ENCODE results near the gene ANGPTL4.
"Not testable (repeated sequence)": the region's sequence is repeated elsewhere in the genome, so short reads cannot be mapped to it uniquely, and the experiment has no call there.

ANGPTL4 gene

GRCh38 chr19:8363803-8364771 is at the start of gene ANGPTL4:
TSS of gene ANGPTL4 (plus strand) at chr19:8364155. CDS start at chr19:8364322, 167 bp downstream.
- H3K9me3 ChIP-seq (ENCODE audit: insufficient read depth, low read length) = no peaks in the 10 kb centered on the region
- peak within 1 kb of the TSS; percentile 62 for H3K9ac ChIP-seq (ENCODE audit: insufficient read length, low read depth)
- no peak for DNase-seq (ENCODE audit: low read depth, low spot score)
- no peaks in the 10 kb centered on the region for H3K36me3 ChIP-seq (ENCODE audit: insufficient read depth, insufficient read length, low read length)
- H3K4me1 ChIP-seq (ENCODE audit: insufficient read depth, insufficient read length) = peaks cover 9% of the 10 kb centered on the region
- H3K4me3 ChIP-seq (ENCODE audit: insufficient read length, low read depth) = peak within 1 kb of the TSS; percentile 67
- no peak for TF ChIP-seq YY1 (IDR thresholded peaks at IDR 0.05; ENCODE audit: insufficient read depth, insufficient read length)
- no peak for TF ChIP-seq SUZ12 (IDR thresholded peaks at IDR 0.05; ENCODE audit: extremely low read depth, insufficient read depth, insufficient read length)
- no peak for TF ChIP-seq ZNF274 (IDR thresholded peaks at IDR 0.05; ENCODE audit: low read depth, low read length)
- peaks cover 52% of the 10 kb centered on the region for H3K27me3 ChIP-seq (ENCODE audit: insufficient read depth, insufficient read length)

DNA sequence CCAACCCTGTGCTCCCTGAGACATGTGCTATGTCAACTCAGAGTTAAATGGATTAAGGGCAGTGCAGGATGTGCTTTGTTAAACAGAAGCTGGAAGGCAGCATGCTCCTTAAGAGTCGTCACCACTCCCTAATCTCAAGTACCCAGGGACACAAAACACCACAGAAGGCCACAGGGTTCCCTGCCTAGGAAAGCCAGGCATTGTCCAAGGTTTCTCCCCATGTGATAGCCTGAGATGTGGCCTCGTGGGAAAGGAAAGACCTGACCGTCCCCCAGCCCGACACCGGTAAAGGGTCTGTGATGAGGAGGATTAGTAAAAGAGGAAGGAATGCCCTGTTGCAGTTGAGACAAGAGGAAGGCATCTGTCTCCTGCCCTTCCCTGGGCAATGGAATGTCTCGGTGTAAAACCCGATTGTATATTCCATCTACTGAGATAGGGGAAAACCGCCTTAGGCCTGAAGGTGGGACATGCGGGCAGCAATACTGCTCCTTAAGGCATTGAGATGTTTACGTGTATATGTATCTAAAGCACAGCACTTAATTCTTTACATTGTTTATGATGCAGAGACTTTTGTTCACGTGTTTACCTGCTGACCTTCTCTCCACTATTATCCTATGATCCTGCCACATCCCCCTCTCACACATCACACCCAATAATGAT is 48.8 kb upstream of the ANGPTL4 start:
- not testable (repeated sequence) for H3K4me3 ChIP-seq (ENCODE audit: insufficient read length, low read depth); H3K9me3 ChIP-seq (ENCODE audit: insufficient read depth, low read length); H3K9ac ChIP-seq (ENCODE audit: insufficient read length, low read depth); H3K27me3 ChIP-seq (ENCODE audit: insufficient read depth, insufficient read length); DNase-seq (ENCODE audit: low read depth, low spot score)
- Histone ChIP-seq H3K4me1 (ENCODE audit: insufficient read depth, insufficient read length) (peaks cover 11% of the 10 kb centered on the region), H3K36me3 (ENCODE audit: insufficient read depth, insufficient read length, low read length) (peaks cover 67% of the 10 kb centered on the region)

DNA sequence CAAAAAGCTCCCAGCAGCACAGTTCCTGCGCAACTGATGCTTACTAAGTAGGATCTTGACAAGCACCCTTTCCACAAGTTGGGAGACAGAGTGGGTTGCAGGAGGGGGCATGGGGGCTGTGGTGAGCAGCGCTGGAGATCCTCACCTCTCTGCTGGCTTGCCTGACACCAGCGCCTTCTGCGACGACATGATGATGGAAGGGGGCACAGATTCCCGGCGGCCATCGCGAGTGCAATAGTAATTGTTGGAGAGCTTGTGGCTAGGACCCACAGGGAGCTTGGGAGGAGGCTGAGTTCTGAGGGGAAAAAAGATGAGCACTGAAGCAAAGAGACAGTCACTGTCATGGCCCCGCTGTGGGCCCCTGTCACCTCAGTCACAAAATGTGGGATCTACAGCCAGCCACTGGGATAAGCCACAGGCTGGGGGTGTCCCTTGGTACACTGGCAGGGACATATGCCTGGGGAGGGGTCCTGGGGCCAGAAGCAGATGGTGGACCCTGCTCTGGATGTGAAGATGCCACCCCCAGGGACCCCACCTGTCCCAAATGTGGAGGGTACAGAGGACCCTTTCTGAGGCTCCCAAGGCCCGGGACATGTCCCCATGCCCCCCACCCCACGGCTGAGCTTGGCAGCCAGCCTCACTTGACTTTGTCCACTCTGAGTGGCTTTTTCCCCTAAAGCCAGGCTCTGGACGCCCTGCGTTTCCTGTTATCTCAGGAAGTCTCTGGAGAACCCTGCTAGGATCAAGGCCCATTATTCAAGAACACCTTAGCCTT is 47.4 kb upstream of the ANGPTL4 start:
- H3K27me3 ChIP-seq (ENCODE audit: insufficient read depth, insufficient read length) = no peaks in the 10 kb centered on the region
- peaks cover 53% of the 10 kb centered on the region for H3K36me3 ChIP-seq (ENCODE audit: insufficient read depth, insufficient read length, low read length)
- peak overlapping the region; percentile 54 for H3K9ac ChIP-seq (ENCODE audit: insufficient read length, low read depth)
- DNase-seq (ENCODE audit: low read depth, low spot score) = no peak
- no peak overlapping the region for H3K4me3 ChIP-seq (ENCODE audit: insufficient read length, low read depth)
- peaks cover 10% of the 10 kb centered on the region for H3K4me1 ChIP-seq (ENCODE audit: insufficient read depth, insufficient read length)
- no peaks in the 10 kb centered on the region for H3K9me3 ChIP-seq (ENCODE audit: insufficient read depth, low read length)
- TF ChIP-seq SUZ12 (IDR thresholded peaks at IDR 0.05; ENCODE audit: extremely low read depth, insufficient read depth, insufficient read length) (no peak), ZNF274 (IDR thresholded peaks at IDR 0.05; ENCODE audit: low read depth, low read length) (0 out of 2 replicates have a peak, but pooled peaks have one; percentile 23), YY1 (IDR thresholded peaks at IDR 0.05; ENCODE audit: insufficient read depth, insufficient read length) (no peak)

DNA sequence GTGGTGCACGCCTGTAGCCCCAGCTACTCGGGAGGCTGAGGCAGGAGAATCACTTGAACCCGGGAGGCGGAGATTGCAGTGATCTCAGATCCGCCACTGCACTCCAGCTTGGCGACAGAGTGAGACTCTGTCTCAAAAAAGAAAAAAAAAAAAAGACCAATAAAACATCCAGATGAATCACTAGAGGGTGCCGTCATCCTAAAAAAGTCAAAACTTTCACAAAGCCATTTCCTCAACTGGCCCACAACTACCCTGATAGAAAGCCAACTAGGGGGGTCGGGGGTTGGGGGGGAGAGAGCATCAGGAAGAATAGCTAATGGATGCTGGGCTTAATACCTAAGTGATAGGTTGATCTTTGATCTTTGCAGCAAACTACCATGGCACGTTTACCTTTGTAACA is 45.1 kb upstream of the ANGPTL4 start:
- not testable (repeated sequence) for H3K4me3 ChIP-seq (ENCODE audit: insufficient read length, low read depth); H3K9ac ChIP-seq (ENCODE audit: insufficient read length, low read depth); H3K4me1 ChIP-seq (ENCODE audit: insufficient read depth, insufficient read length); H3K9me3 ChIP-seq (ENCODE audit: insufficient read depth, low read length); H3K27me3 ChIP-seq (ENCODE audit: insufficient read depth, insufficient read length); DNase-seq (ENCODE audit: low read depth, low spot score)
- peaks cover 55% of the 10 kb centered on the region for H3K36me3 ChIP-seq (ENCODE audit: insufficient read depth, insufficient read length, low read length)

- Histone ChIP-seq H3K4me1 (ENCODE audit: insufficient read depth, insufficient read length) (peaks cover 11% of the 10 kb centered on the region), H3K36me3 (ENCODE audit: insufficient read depth, insufficient read length, low read length) (peaks cover 56% of the 10 kb centered on the region), H3K9me3 (ENCODE audit: insufficient read depth, low read length) (no peaks in the 10 kb centered on the region), H3K9ac (ENCODE audit: insufficient read length, low read depth) (peak overlapping the region; percentile 100), H3K4me3 (ENCODE audit: insufficient read length, low read depth) (peak overlapping the region; percentile 94), H3K27me3 (ENCODE audit: insufficient read depth, insufficient read length) (no peaks in the 10 kb centered on the region)
- TF ChIP-seq ZNF274 (IDR thresholded peaks at IDR 0.05; ENCODE audit: low read depth, low read length) (no peak), SUZ12 (IDR thresholded peaks at IDR 0.05; ENCODE audit: extremely low read depth, insufficient read depth, insufficient read length) (no peak)
- no peak for DNase-seq (ENCODE audit: low read depth, low spot score)
Observed at GRCh38 chr19:8319807-8320520, 44.0 kb upstream of the ANGPTL4 start.

DNA sequence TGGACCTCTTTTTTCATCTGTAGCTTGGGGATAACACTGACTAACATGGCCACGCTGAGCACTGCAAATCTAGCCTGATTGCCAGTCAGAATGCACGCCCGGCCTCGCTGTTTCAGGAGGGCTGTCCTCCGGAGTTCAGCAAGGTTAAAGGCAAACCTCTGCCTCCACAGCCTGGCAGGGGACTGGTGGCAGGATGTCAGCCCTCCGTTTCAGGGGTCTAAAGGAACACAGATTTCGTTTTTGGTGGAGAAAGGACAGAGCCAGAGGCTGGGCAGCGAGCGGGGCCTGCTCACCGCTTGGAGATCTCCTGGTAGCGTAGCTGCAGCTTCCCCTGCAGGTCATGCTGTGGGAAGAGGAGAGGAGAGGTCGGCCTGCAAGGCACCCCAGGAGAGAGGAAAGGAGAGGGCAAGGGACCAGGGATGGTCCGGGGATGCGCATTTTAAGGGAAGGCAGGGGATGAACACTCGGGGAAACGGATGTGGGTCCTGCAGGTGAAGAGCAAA is 43.3 kb upstream of the ANGPTL4 start:
- no peaks in the 10 kb centered on the region for H3K9me3 ChIP-seq (ENCODE audit: insufficient read depth, low read length)
- TF ChIP-seq YY1 (IDR thresholded peaks at IDR 0.05; ENCODE audit: insufficient read depth, insufficient read length) (no peak), ZNF274 (IDR thresholded peaks at IDR 0.05; ENCODE audit: low read depth, low read length) (no peak), SUZ12 (IDR thresholded peaks at IDR 0.05; ENCODE audit: extremely low read depth, insufficient read depth, insufficient read length) (no peak)
- H3K4me3 ChIP-seq (ENCODE audit: insufficient read length, low read depth) = peak overlapping the region; percentile 94
- no peaks in the 10 kb centered on the region for H3K27me3 ChIP-seq (ENCODE audit: insufficient read depth, insufficient read length)
- peaks cover 51% of the 10 kb centered on the region for H3K36me3 ChIP-seq (ENCODE audit: insufficient read depth, insufficient read length, low read length)
- peak overlapping the region; percentile 100 for H3K9ac ChIP-seq (ENCODE audit: insufficient read length, low read depth)
- no peak for DNase-seq (ENCODE audit: low read depth, low spot score)
- H3K4me1 ChIP-seq (ENCODE audit: insufficient read depth, insufficient read length) = peaks cover 9% of the 10 kb centered on the region
